Measurements from ENCODE around the gene YIPF3. TPM values are rescaled to one million over a fixed set of nuclear protein-coding genes. Genes with fewer than 3 reads are reported as not detected.
"Not testable (repeated sequence)": the region's sequence is repeated elsewhere in the genome, so short reads cannot be mapped to it uniquely, and the experiment has no call there.

Gene YIPF3
- total RNA-seq, 1 experiment from 2014 or later = 61.7 TPM

DNA sequence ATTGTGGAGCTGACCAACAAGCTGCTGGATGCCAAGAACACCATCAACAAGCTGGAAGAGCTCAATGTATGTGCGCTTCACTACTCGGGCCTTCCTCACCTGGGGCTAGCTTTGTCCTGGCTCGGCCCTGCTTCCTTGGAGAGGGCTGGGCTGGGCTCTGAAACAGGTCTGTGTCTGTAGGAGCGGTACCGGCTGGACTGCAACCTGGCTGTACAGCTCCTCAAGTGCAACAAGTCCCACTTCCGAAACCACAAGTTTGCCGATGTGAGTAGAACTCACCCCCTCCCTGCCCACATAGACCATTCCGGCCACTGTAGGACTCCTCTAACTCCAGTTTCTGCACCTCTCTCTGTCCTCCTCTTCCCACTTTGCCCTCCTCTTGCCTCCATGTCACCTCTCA lies 13.3 kb downstream of the YIPF3 start:
- no peak for DNase-seq
- Histone ChIP-seq H3K27me3 (no peaks in the 10 kb centered on the region), H3K27ac (no peak overlapping the region), H3K9me3 (replicated peaks) (no peaks in the 10 kb centered on the region), H3K4me3 (no peak overlapping the region), H3K4me1 (peaks cover 12% of the 10 kb centered on the region), H3K36me3 (peaks cover 39% of the 10 kb centered on the region)

DNA sequence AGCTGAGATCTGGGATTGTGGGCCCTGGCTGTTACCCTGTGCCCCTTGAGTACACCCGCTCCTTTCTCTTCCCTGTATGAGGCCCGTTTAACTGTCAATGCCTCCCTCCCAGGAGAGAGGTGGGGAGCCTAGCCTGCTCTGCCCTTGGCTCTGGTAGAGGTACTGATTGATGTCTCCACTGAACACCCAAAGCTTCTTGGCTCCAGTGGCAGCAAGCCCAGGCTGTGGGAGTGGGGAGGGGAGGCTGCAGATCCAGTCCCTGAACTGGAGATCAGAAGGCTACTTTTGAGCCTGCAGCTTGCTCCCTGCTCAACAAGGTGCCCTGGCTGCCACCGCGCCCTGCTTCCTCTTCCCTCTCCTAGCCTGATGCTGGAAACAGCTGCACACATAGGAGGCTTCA lies 14.1 kb downstream of the YIPF3 start:
- DNase-seq = no peak
- peaks cover 39% of the 10 kb centered on the region for H3K36me3 ChIP-seq
- H3K4me3 ChIP-seq = no peak overlapping the region
- H3K9me3 ChIP-seq (replicated peaks) = no peaks in the 10 kb centered on the region
- H3K27me3 ChIP-seq = no peaks in the 10 kb centered on the region
- H3K4me1 ChIP-seq = peaks cover 14% of the 10 kb centered on the region
- H3K27ac ChIP-seq = no peak overlapping the region

GRCh38 chr6:43500921-43501320 lies 15.8 kb downstream of the YIPF3 start:
- no peak overlapping the region for H3K4me3 ChIP-seq
- DNase-seq = no peak
- H3K27ac ChIP-seq = no peak overlapping the region
- H3K9me3 ChIP-seq (replicated peaks) = no peaks in the 10 kb centered on the region
- H3K36me3 ChIP-seq = peaks cover 36% of the 10 kb centered on the region
- H3K27me3 ChIP-seq = no peaks in the 10 kb centered on the region
- peaks cover 18% of the 10 kb centered on the region for H3K4me1 ChIP-seq

- peaks cover 13% of the 10 kb centered on the region for H3K4me1 ChIP-seq
- H3K9me3 ChIP-seq (replicated peaks) = no peaks in the 10 kb centered on the region
- H3K36me3 ChIP-seq = peaks cover 30% of the 10 kb centered on the region
- no peak overlapping the region for H3K4me3 ChIP-seq
- H3K27ac ChIP-seq = no peak overlapping the region
- H3K27me3 ChIP-seq = no peaks in the 10 kb centered on the region
- no peak for DNase-seq
Measured at GRCh38 chr6:43499028-43499815, 17.5 kb downstream of the YIPF3 start.

DNA sequence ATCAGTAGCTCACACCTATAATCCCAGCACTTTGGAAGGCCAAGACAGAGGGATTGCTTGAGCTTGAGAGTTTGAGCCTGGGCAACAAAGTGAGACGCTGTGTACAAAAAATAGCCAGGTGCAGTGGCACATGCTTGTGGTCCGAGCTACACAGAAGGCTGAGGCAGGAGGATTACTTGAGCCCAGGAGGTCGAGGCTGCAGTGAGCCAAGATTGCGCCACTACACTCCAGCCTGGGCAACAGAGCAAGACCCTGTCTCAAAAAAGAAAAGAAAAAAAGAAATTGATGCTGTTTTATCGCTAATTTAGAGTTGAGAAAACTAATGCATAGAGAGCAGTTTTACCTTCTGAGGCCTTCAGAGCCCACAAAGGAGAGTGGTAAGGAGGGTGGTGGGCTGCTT lies 18.4 kb downstream of the YIPF3 start:
- not testable (repeated sequence) for H3K9me3 ChIP-seq (replicated peaks); H3K27me3 ChIP-seq; H3K27ac ChIP-seq; DNase-seq; H3K4me3 ChIP-seq
- Histone ChIP-seq H3K4me1 (peaks cover 22% of the 10 kb centered on the region), H3K36me3 (peaks cover 23% of the 10 kb centered on the region)

GRCh38 chr6:43497689-43498088 lies 19.0 kb downstream of the YIPF3 start:
- Histone ChIP-seq H3K4me3 (no peak overlapping the region), H3K27ac (no peak overlapping the region), H3K9me3 (replicated peaks) (no peaks in the 10 kb centered on the region), H3K4me1 (peaks cover 28% of the 10 kb centered on the region), H3K36me3 (peaks cover 22% of the 10 kb centered on the region), H3K27me3 (no peaks in the 10 kb centered on the region)
- peak in 1 of 2 experiments; percentile 27 for DNase-seq

GRCh38 chr6:43497129-43497396 lies 19.7 kb downstream of the YIPF3 start:
- Histone ChIP-seq H3K4me1 (peaks cover 33% of the 10 kb centered on the region), H3K4me3 (no peak overlapping the region), H3K9me3 (replicated peaks) (no peaks in the 10 kb centered on the region), H3K27me3 (no peaks in the 10 kb centered on the region), H3K27ac (no peak overlapping the region), H3K36me3 (peaks cover 17% of the 10 kb centered on the region)
- no peak for DNase-seq

- Histone ChIP-seq H3K27ac (no peak overlapping the region), H3K4me1 (peaks cover 38% of the 10 kb centered on the region), H3K36me3 (peaks cover 17% of the 10 kb centered on the region), H3K4me3 (no peak overlapping the region), H3K9me3 (replicated peaks) (no peaks in the 10 kb centered on the region), H3K27me3 (no peaks in the 10 kb centered on the region)
- DNase-seq = peak in 1 of 2 experiments; percentile 53
Measured at GRCh38 chr6:43496370-43497128, 20.2 kb downstream of the YIPF3 start.

DNA sequence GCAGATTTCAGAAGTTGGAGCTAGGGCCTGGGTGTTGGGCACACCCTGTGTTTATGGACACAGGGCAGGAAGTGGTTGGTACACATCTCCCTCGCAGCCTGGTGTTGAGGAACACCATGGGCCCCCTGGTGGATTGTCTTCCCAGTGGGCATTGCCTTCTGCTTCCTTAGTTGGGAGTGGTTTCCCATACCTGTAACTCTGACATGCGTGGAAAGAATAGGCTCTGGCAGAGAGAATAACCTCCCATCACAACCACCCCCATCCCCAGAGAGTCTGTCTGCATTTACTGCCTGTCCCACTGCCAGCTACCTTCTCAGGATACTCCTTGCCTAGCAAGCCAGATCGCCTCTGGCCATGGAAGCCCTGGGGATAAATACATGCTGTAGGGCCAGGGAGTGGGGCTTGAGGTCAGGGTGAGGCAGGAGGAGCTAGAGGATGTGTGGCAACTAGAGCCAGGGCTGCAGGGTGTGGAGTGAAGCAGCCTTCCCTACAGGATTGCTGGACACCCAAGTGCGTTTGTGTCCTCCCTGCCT lies 21.3 kb downstream of the YIPF3 start:
- Histone ChIP-seq H3K27ac (no peak overlapping the region), H3K4me3 (no peak overlapping the region), H3K4me1 (peaks cover 41% of the 10 kb centered on the region), H3K27me3 (no peaks in the 10 kb centered on the region), H3K36me3 (peaks cover 10% of the 10 kb centered on the region), H3K9me3 (replicated peaks) (no peaks in the 10 kb centered on the region)
- DNase-seq = no peak

GRCh38 chr6:43494766-43495165 lies 22.0 kb downstream of the YIPF3 start:
- Histone ChIP-seq H3K4me1 (peaks cover 41% of the 10 kb centered on the region), H3K27ac (no peak overlapping the region), H3K4me3 (no peak overlapping the region), H3K27me3 (no peaks in the 10 kb centered on the region), H3K9me3 (replicated peaks) (no peaks in the 10 kb centered on the region), H3K36me3 (peaks cover 9% of the 10 kb centered on the region)
- DNase-seq = no peak

- Histone ChIP-seq H3K36me3 (peaks cover 6% of the 10 kb centered on the region), H3K27me3 (no peaks in the 10 kb centered on the region), H3K4me1 (peaks cover 41% of the 10 kb centered on the region), H3K9me3 (replicated peaks) (no peaks in the 10 kb centered on the region), H3K4me3 (no peak overlapping the region), H3K27ac (no peak overlapping the region)
- DNase-seq = no peak
Measured at GRCh38 chr6:43494321-43494720, 22.4 kb downstream of the YIPF3 start.

GRCh38 chr6:43493833-43494232 lies 22.9 kb downstream of the YIPF3 start:
- Histone ChIP-seq H3K9me3 (replicated peaks) (no peaks in the 10 kb centered on the region), H3K36me3 (peaks cover 4% of the 10 kb centered on the region), H3K27me3 (no peaks in the 10 kb centered on the region), H3K4me3 (no peak overlapping the region), H3K4me1 (peaks cover 44% of the 10 kb centered on the region), H3K27ac (no peak overlapping the region)
- DNase-seq = peak in 1 of 2 experiments; percentile 62

- Histone ChIP-seq H3K4me1 (peaks cover 50% of the 10 kb centered on the region), H3K27ac (peak overlapping the region; percentile 62), H3K9me3 (replicated peaks) (no peaks in the 10 kb centered on the region), H3K36me3 (no peaks in the 10 kb centered on the region; the same call in 1 of the 2 replicates), H3K4me3 (no peak overlapping the region), H3K27me3 (no peaks in the 10 kb centered on the region)
- no peak for DNase-seq
Measured at GRCh38 chr6:43493230-43493629, 23.5 kb downstream of the YIPF3 start.

GRCh38 chr6:43492673-43493072 lies 24.1 kb downstream of the YIPF3 start:
- Histone ChIP-seq H3K27ac (peak overlapping the region; percentile 62), H3K4me3 (peak overlapping the region; percentile 15)
- DNase-seq = peak; percentile 73 to 80

More at GRCh38 chr6:43492673-43493072, 24.1 kb downstream of the YIPF3 start:
- no peaks in the 10 kb centered on the region for H3K9me3 ChIP-seq (replicated peaks)
- no peaks in the 10 kb centered on the region for H3K27me3 ChIP-seq
- H3K4me1 ChIP-seq = peaks cover 52% of the 10 kb centered on the region
- H3K36me3 ChIP-seq = no peaks in the 10 kb centered on the region
